IMR-90 (cell line): Measurements from ENCODE around the gene C7orf57. TPM values are rescaled to one million over a fixed set of nuclear protein-coding genes. Genes with fewer than 3 reads are reported as not detected.

ENCODE experiments used
- ATAC-seq: fragments of 200-7000 bp; cut with Tn5 transposase; 2 replicates; pipeline ENCODE4 v1.9.1; 2020; ENCODE audit warnings: low read depth, mild to moderate bottlenecking, moderate library complexity
- BruUV-seq: library from RNA; stranded (reverse); fragments of 400-500 nt; replicated peaks from 2 replicates; lab custom pipeline; 2021; lab: Mats Ljungman, UMichigan
- CTCF ChIA-PET: fragments of 300-600 bp; formaldehyde crosslinking; extraction: SDS; loops from one replicate; lab custom pipeline; 2021; ENCODE audit warnings: antibody characterized with exemption; lab: Yijun Ruan, JAX
- POLR2A ChIA-PET: fragments of 300-600 bp; sonication (Branson Sonifier 250); formaldehyde crosslinking; loops from one replicate; lab custom pipeline; 2022; ENCODE audit warnings: antibody characterized with exemption; ENCODE audit not compliant: unreplicated experiment; lab: Charles Lee
- DNase-seq: peaks from one replicate; pipeline ENCODE4 v3.0.0; 2013
- H2AFZ ChIP-seq: replicated peaks from 2 replicates; pipeline ENCODE3; 2013; ENCODE audit warnings: low read length, mild to moderate bottlenecking; ENCODE audit not compliant: poor library complexity
- H2AK5ac ChIP-seq: 2 replicates; pipeline ENCODE4 v1.6.1; 2013; ENCODE audit warnings: low read depth, low read length, inconsistent platforms
- H2AK9ac ChIP-seq: replicated peaks from 2 replicates; pipeline ENCODE3; 2013; ENCODE audit warnings: mild to moderate bottlenecking, low read depth, low read length, moderate library complexity; ENCODE audit not compliant: poor library complexity
- H2BK120ac ChIP-seq: 2 replicates; pipeline ENCODE4 v1.6.1; 2013; ENCODE audit warnings: low read depth, low read length, inconsistent platforms
- H2BK15ac ChIP-seq: 3 replicates; pipeline ENCODE4 v1.6.1; 2013; ENCODE audit warnings: low read depth, low read length, inconsistent platforms
- H2BK20ac ChIP-seq: 2 replicates; pipeline ENCODE4 v1.6.1; 2013; ENCODE audit warnings: low read depth, mild to moderate bottlenecking, inconsistent platforms, low read length, moderate library complexity
- H2BK5ac ChIP-seq: 2 replicates; pipeline ENCODE4 v1.6.1; 2013; ENCODE audit warnings: mild to moderate bottlenecking, low read depth, low read length, inconsistent platforms; ENCODE audit not compliant: poor library complexity, severe bottlenecking
- H3K14ac ChIP-seq: replicated peaks from 2 replicates; pipeline ENCODE4 v1.6.1; 2013; ENCODE audit warnings: low read depth, low read length, inconsistent platforms
- H3K18ac ChIP-seq: 2 replicates; pipeline ENCODE4 v1.6.1; 2013; ENCODE audit warnings: low read depth, low read length, control low read depth
- H3K23ac ChIP-seq: 2 replicates; pipeline ENCODE4 v1.6.1; 2013; ENCODE audit warnings: low read depth, low read length, inconsistent platforms
- H3K27ac ChIP-seq: 2 replicates; pipeline ENCODE4 v1.5.1; 2013; ENCODE audit warnings: mild to moderate bottlenecking, control low read depth, low read length; ENCODE audit not compliant: insufficient read depth
- H3K27me3 ChIP-seq: 2 replicates; pipeline ENCODE4 v1.6.1; 2013; ENCODE audit warnings: low read length; ENCODE audit not compliant: control insufficient read depth, insufficient read depth
- H3K36me3 ChIP-seq: 2 replicates; pipeline ENCODE4 v1.6.1; 2013; ENCODE audit warnings: low read length, mixed read lengths; ENCODE audit not compliant: control insufficient read depth, insufficient read depth
- H3K4ac ChIP-seq: 2 replicates; pipeline ENCODE4 v1.6.1; 2013; ENCODE audit warnings: low read depth, low read length, inconsistent platforms
- H3K4me1 ChIP-seq: 2 replicates; pipeline ENCODE4 v1.6.1; 2013; ENCODE audit warnings: low read length, mixed read lengths; ENCODE audit not compliant: control insufficient read depth, insufficient read depth
- H3K4me2 ChIP-seq: 2 replicates; pipeline ENCODE4 v1.6.1; 2013; ENCODE audit warnings: low read depth, mild to moderate bottlenecking, control low read depth, low read length, moderate library complexity
- H3K4me3 ChIP-seq: 2 replicates; pipeline ENCODE4 v1.5.1; 2013; ENCODE audit warnings: low read depth, mild to moderate bottlenecking, control low read depth, low read length, moderate library complexity; ENCODE audit not compliant: insufficient read depth
- H3K56ac ChIP-seq: 2 replicates; pipeline ENCODE4 v1.6.1; 2013; ENCODE audit warnings: low read length, inconsistent platforms; ENCODE audit not compliant: insufficient read depth; ENCODE audit errors: extremely low read depth
- H3K79me1 ChIP-seq, 2 experiments: 2 replicates each; pipeline ENCODE4 v1.6.1; 2013; ENCODE audit warnings: low read length in 2 of 2, inconsistent platforms in 1 of 2, low read depth in 1 of 2
- H3K9ac ChIP-seq: 2 replicates; pipeline ENCODE4 v1.6.1; 2013; ENCODE audit warnings: low read depth, low read length, control low read depth
- H3K9me1 ChIP-seq: 2 replicates; pipeline ENCODE4 v1.6.1; 2013; ENCODE audit warnings: low read length, inconsistent platforms; ENCODE audit not compliant: insufficient read depth
- H3K9me3 ChIP-seq: 2 replicates; pipeline ENCODE4 v1.6.1; 2013; ENCODE audit warnings: low read length; ENCODE audit not compliant: control insufficient read depth, insufficient read depth
- H4K20me1 ChIP-seq: 2 replicates; pipeline ENCODE4 v1.6.1; 2013; ENCODE audit warnings: low read length, inconsistent platforms; ENCODE audit not compliant: insufficient read depth
- H4K5ac ChIP-seq: 2 replicates; pipeline ENCODE4 v1.6.1; 2013; ENCODE audit warnings: mild to moderate bottlenecking, low read depth, low read length, control low read depth
- H4K8ac ChIP-seq, 2 experiments: 2 replicates each; pipeline ENCODE4 v1.6.1; 2013; ENCODE audit warnings: low read depth in 2 of 2, low read length in 2 of 2, control low read depth in 1 of 2, inconsistent platforms in 1 of 2
- H4K91ac ChIP-seq: 2 replicates; pipeline ENCODE4 v1.6.1; 2013; ENCODE audit warnings: low read depth, low read length, inconsistent platforms; ENCODE audit not compliant: insufficient read depth
- BHLHE40 ChIP-seq: fragments of 150-350 bp; IDR thresholded peaks from 2 replicates; pipeline ENCODE4 v1.6.1; 2016; ENCODE audit warnings: mild to moderate bottlenecking, low read depth, low read length
- CEBPB ChIP-seq: IDR thresholded peaks from 2 replicates; pipeline ENCODE4 v1.6.1; 2012; ENCODE audit warnings: low read depth, low read length, improper control_type of control experiment
- CHD1 ChIP-seq: IDR thresholded peaks from 2 replicates; pipeline ENCODE4 v1.6.1; 2012; ENCODE audit warnings: low read depth, low read length, improper control_type of control experiment
- CTCF ChIP-seq: conservative IDR thresholded peaks from 2 replicates; pipeline ENCODE4 v1.5.1; 2012; ENCODE audit warnings: mild to moderate bottlenecking, low read depth, low read length, improper control_type of control experiment
- ELK1 ChIP-seq: fragments of 150-350 bp; IDR thresholded peaks from 2 replicates; pipeline ENCODE4 v1.6.1; 2016; ENCODE audit warnings: low read depth, mild to moderate bottlenecking, low read length, moderate library complexity, borderline replicate concordance
- FOS ChIP-seq: fragments of 150-350 bp; IDR thresholded peaks from 2 replicates; pipeline ENCODE4 v1.6.1; 2016; ENCODE audit warnings: low read depth, low read length
- MAFK ChIP-seq: IDR thresholded peaks from 2 replicates; pipeline ENCODE4 v1.6.1; 2012; ENCODE audit warnings: low read depth, low read length, improper control_type of control experiment
- MAZ ChIP-seq: IDR thresholded peaks from 2 replicates; pipeline ENCODE4 v1.6.1; 2012; ENCODE audit warnings: low read depth, mild to moderate bottlenecking, low read length, improper control_type of control experiment, moderate library complexity, borderline replicate concordance
- MXI1 ChIP-seq: IDR thresholded peaks from 2 replicates; pipeline ENCODE4 v1.6.1; 2012; ENCODE audit warnings: low read depth, mild to moderate bottlenecking, low read length, moderate library complexity, borderline replicate concordance
- NFE2L2 ChIP-seq: fragments of 150-350 bp; IDR thresholded peaks from 2 replicates; pipeline ENCODE4 v1.6.1; 2016; ENCODE audit warnings: low read depth, mild to moderate bottlenecking, low read length
- POLR2A ChIP-seq: IDR thresholded peaks from 2 replicates; pipeline ENCODE4 v1.6.1; 2012; ENCODE audit warnings: mild to moderate bottlenecking, low read depth, low read length
- RAD21 ChIP-seq: IDR thresholded peaks from 2 replicates; pipeline ENCODE4 v1.6.1; 2012; ENCODE audit warnings: low read length, improper control_type of control experiment
- RCOR1 ChIP-seq: IDR thresholded peaks from 2 replicates; pipeline ENCODE4 v1.6.1; 2012; ENCODE audit warnings: mild to moderate bottlenecking, low read length, improper control_type of control experiment; ENCODE audit not compliant: insufficient replicate concordance
- RFX5 ChIP-seq: IDR thresholded peaks from 2 replicates; pipeline ENCODE4 v1.8.0; 2012; ENCODE audit warnings: low read depth, mild to moderate bottlenecking, low read length, moderate library complexity
- SMC3 ChIP-seq: fragments of 150-350 bp; IDR thresholded peaks from 2 replicates; pipeline ENCODE4 v1.6.1; 2016; ENCODE audit warnings: low read depth, mild to moderate bottlenecking, antibody characterized with exemption, low read length, moderate library complexity
- USF2 ChIP-seq: fragments of 150-350 bp; IDR thresholded peaks from 2 replicates; pipeline ENCODE4 v1.6.1; 2017; ENCODE audit warnings: mild to moderate bottlenecking, antibody characterized with exemption, low read length, low read depth
- WGBS, 2 experiments: methylation state at CpG; one replicate each; pipeline versions ENCODE4 v1.1.5 to v1.1.7; 2013; ENCODE audit warnings: missing lambda C conversion rate in 2 of 2; ENCODE audit not compliant: insufficient read length in 1 of 2; ENCODE audit errors: extremely low coverage in 2 of 2; 5-methylcytosine and 5-hydroxymethylcytosine counted together
- dilution Hi-C: fragments of 300-500 bp; cut with HindIII; formaldehyde crosslinking; loops from one replicate; pipeline ENCODE4 v1.14.3; 2018; ENCODE audit warnings: low sequenced_read_pairs; ENCODE audit not compliant: unreplicated experiment
- in situ Hi-C: fragments of 300-500 bp; cut with MboI; formaldehyde crosslinking; loops from 3 replicates; pipeline ENCODE4 v1.14.3; 2019; ENCODE audit warnings: low sequenced_read_pairs, inconsistent platforms, mixed read lengths
- intact Hi-C: fragments of 100-400 bp; cut with micrococcal nuclease; formaldehyde crosslinking; loops from 2 replicates; pipeline ENCODE4 v1.10.0; 2022
- polyA plus RNA-seq, 3 experiments: library from polyadenylated mRNA; depleted of rRNA; stranded (reverse); fragments of >200 nt; gene quantifications; 2 replicates each; pipeline ENCODE4 v1.2.3, GENCODE V29; 2012; ENCODE audit warnings: low replicate concordance in 1 of 3
- total RNA-seq: library from RNA; depleted of rRNA; stranded (reverse); fragments of >200 nt; gene quantifications from 2 replicates; pipeline ENCODE4 v1.2.3, GENCODE V29; 2012

Gene C7orf57
- total and polyA plus RNA-seq, 2 of the 4 experiments (the other 2 are of a cell fraction) = not detected

GRCh38 chr7:48053736-48054135 is 18.4 kb downstream of the C7orf57 start:
- Histone ChIP-seq H3K4me2 (no peak overlapping the region), H2BK120ac (no peak overlapping the region), H3K4ac (no peak overlapping the region), H4K5ac (no peak overlapping the region), H4K8ac (no peak overlapping the region), H3K9me3 (no peaks in the 10 kb centered on the region), H3K9ac (no peak overlapping the region), H3K9me1 (peaks cover 3% of the 10 kb centered on the region; the same call in 1 of the 2 replicates), H2BK5ac (no peak overlapping the region), H2BK20ac (no peak overlapping the region), H3K27me3 (no peaks in the 10 kb centered on the region), H3K23ac (no peak overlapping the region), H2BK15ac (no peak overlapping the region), H3K27ac (no peak overlapping the region), H3K4me3 (no peak overlapping the region), H2AK5ac (no peak overlapping the region; the same call in 1 of the 2 replicates), H2AFZ (no peak overlapping the region), H3K36me3 (no peaks in the 10 kb centered on the region), H3K4me1 (peaks cover 2% of the 10 kb centered on the region), H4K20me1 (no peaks in the 10 kb centered on the region), H3K56ac (no peak overlapping the region), H3K14ac (no peak overlapping the region), H3K18ac (no peak overlapping the region), H3K79me1 (no peaks in the 10 kb centered on the region), H2AK9ac (no peak overlapping the region), H4K91ac (no peak overlapping the region)
- no peak for TF ChIP-seq POLR2A
- no peak for TF ChIP-seq SMC3
- no peak for TF ChIP-seq CHD1
- TF ChIP-seq MAZ = no peak
- no peak for TF ChIP-seq CTCF
- no peak for TF ChIP-seq FOS
- no peak for TF ChIP-seq BHLHE40
- TF ChIP-seq RAD21 = no peak
- no peak for TF ChIP-seq RFX5
- no peak for TF ChIP-seq RCOR1
- TF ChIP-seq MAFK = no peak
- TF ChIP-seq ELK1 = no peak
- no peak for TF ChIP-seq MXI1
- no peak for TF ChIP-seq USF2
- TF ChIP-seq CEBPB = no peak
- TF ChIP-seq NFE2L2 = no peak
- WGBS, 2 experiments = no CpG with 5 or more reads among the region's 2 CpGs
- BruUV-seq = no TSS peak
- POLR2A ChIA-PET = no interaction called here
- in situ Hi-C loops = no loop called here
- dilution Hi-C loops = no loop called here
- ATAC-seq (no peak), DNase-seq (no peak)
- CTCF ChIA-PET = interaction anchor here (0.7 kb wide), 1 partner anchor 56 kb away, joined by 3 read pairs; no protein-coding TSS in a partner anchor
- intact Hi-C loops = no loop called here
